SH-SY5Y (cell line): ENCODE results near the gene EMP1.

Experiments used
- GATA2 ChIP-seq: IDR thresholded peaks from 2 replicates; pipeline ENCODE4 v1.6.1; 2011; ENCODE audit warnings: mild to moderate bottlenecking, low read depth, low read length
- GATA3 ChIP-seq: IDR thresholded peaks from 2 replicates; pipeline ENCODE4 v1.6.1; 2011; ENCODE audit warnings: low read depth, mild to moderate bottlenecking, low read length, moderate library complexity

EMP1 gene

DNA sequence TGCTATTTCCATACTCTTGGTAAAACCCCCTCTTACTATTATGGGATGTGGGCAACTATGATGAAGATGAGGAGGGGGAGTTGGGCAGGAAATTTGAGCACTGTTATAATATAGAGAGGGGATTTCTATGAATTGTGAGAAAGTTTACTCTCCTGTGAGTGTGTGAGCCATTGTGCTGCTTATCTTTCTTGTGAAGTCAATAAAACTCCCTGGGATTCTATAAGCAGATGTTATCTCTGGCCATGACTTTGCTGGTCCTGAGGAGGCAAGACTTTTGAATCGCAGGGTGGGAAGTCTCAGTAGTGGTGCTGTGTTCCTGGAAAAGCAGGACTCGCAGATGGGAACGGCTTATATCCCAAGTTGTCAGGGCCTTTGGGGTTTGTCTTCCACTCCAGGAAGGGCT is 62.2 kb downstream of the EMP1 start:
- no peak for TF ChIP-seq GATA3
- no peak for TF ChIP-seq GATA2

DNA sequence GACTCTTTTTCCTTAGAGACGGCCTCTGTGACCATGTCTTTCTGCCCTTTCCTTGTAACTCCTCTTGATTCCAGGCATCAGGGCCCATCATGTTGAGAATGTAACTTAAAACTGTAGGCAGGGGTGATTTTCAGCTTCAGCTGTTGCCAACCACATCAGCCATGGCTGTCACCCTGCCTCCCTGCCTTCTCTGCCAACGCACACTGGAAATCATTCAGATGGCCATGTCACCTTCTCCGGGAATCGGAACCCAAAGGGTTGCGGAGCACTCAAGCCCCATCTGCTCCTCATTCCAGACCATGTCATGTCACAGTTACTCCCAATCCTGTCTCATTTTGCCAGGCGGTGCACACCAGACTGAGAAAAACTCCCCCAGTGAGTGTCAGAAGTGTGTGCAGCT is 72.1 kb downstream of the EMP1 start:
- no peak for TF ChIP-seq GATA3
- no peak for TF ChIP-seq GATA2
